Fibroblast of mammary gland (primary cell): ENCODE data around the gene CCDC185.
A peak's percentile ranks its signal among the peaks of the same experiment; 100 is the strongest.
"Not testable (repeated sequence)": the region's sequence is repeated elsewhere in the genome, so short reads cannot be mapped to it uniquely, and the experiment has no call there.

Source experiments
- DNase-seq: peaks from one replicate; pipeline ENCODE4 v3.0.0-alpha.2; 2010; ENCODE audit warnings: low read depth
- H3K4me3 ChIP-seq: 2 replicates; pipeline ENCODE4 v1.5.1; 2011; ENCODE audit warnings: low read depth, mild to moderate bottlenecking, low read length, moderate library complexity; ENCODE audit not compliant: control insufficient read depth
- TF ChIP-seq, protein P1 (sequence below): conservative IDR thresholded peaks from 2 replicates; pipeline ENCODE4 v1.5.1; 2011; ENCODE audit warnings: low read depth, low read length, inconsistent platforms; ENCODE audit not compliant: control insufficient read depth, insufficient read depth

The CCDC185 gene

DNA sequence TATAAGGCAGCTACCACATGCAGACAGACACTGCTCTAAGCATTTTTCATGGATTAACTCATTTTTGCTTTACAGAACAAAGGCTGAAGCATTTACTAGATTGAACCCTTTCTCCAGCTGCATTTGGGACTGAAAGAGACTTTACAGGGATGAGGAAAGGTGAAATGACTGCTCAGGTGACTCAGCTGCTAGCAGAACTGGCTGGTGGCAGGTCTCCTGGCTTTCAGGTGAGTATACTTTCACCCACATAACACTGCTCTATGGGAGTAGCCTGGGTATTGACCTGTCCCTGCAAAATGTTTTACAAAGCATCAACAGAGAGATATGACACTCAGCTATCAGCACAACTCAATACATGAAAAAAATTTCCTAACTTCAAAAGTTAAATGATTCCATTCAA is 2.6 kb upstream of the CCDC185 start:
- no peak overlapping the region for H3K4me3 ChIP-seq
- TF ChIP-seq, protein P1, sequence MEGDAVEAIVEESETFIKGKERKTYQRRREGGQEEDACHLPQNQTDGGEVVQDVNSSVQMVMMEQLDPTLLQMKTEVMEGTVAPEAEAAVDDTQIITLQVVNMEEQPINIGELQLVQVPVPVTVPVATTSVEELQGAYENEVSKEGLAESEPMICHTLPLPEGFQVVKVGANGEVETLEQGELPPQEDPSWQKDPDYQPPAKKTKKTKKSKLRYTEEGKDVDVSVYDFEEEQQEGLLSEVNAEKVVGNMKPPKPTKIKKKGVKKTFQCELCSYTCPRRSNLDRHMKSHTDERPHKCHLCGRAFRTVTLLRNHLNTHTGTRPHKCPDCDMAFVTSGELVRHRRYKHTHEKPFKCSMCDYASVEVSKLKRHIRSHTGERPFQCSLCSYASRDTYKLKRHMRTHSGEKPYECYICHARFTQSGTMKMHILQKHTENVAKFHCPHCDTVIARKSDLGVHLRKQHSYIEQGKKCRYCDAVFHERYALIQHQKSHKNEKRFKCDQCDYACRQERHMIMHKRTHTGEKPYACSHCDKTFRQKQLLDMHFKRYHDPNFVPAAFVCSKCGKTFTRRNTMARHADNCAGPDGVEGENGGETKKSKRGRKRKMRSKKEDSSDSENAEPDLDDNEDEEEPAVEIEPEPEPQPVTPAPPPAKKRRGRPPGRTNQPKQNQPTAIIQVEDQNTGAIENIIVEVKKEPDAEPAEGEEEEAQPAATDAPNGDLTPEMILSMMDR, result no peak
- no peak for DNase-seq

DNA sequence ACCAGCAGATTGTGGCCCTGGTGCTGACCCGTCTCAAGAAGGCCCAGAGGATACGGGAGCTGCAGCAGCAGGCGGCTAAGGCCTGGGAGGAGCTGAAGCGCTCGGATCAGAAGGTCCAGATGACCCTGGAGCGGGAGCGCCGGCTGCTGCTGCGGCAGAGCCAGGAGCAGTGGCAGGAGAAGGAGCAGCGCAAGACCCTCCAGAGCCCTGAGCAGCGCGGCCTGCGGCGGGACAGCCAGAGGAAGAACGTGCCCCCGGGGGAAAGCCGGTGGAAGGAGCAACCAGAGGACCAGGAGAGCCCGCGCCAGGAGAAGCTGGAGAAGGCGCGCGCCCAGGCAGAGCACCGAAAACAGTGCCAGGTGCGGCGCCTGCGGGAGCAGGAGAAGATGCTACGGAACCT is 1.0 kb downstream of the CCDC185 start:
- no peak overlapping the region for H3K4me3 ChIP-seq
- no peak for DNase-seq
- TF ChIP-seq, protein P1, result no peak

DNA sequence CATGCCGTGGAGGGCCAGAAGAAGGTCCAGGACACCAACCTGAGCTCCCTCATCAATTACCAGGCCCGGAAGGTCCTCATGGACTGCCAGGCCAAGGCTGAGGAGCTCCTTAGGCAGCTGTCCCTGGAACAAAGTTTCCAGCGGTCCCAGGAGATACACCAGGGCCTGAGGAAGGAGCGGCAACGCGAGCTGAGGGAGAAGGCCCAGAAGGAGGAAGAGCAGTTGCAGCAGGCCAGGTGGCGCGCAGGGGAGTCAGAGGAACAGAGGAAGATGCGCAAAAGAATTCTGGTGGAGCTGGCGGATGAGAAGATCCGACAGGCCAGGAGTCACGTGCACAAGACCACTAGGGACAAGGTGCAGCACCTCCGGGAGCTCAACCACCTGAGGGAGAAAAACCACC is 1.5 kb downstream of the CCDC185 start:
- no peak for DNase-seq
- H3K4me3 ChIP-seq, result no peak overlapping the region
- TF ChIP-seq, protein P1, result no peak

DNA sequence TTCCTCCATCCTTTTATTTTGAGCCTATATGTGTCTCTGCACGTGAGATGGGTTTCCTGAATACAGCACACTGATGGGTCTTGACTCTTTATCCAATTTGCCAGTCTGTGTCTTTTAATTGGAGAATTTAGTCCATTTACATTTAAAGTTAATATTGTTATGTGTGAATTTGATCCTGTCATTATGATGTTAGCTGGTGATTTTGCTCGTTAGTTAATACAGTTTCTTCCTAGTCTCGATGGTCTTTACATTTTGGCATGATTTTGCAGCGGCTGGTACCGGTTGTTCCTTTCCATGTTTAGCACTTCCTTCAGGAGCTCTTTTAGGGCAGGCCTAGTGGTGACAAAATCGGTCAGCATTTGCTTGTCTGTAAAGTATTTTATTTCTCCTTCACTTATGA is 6.2 kb downstream of the CCDC185 start:
- not testable (repeated sequence) for H3K4me3 ChIP-seq, DNase-seq

DNA sequence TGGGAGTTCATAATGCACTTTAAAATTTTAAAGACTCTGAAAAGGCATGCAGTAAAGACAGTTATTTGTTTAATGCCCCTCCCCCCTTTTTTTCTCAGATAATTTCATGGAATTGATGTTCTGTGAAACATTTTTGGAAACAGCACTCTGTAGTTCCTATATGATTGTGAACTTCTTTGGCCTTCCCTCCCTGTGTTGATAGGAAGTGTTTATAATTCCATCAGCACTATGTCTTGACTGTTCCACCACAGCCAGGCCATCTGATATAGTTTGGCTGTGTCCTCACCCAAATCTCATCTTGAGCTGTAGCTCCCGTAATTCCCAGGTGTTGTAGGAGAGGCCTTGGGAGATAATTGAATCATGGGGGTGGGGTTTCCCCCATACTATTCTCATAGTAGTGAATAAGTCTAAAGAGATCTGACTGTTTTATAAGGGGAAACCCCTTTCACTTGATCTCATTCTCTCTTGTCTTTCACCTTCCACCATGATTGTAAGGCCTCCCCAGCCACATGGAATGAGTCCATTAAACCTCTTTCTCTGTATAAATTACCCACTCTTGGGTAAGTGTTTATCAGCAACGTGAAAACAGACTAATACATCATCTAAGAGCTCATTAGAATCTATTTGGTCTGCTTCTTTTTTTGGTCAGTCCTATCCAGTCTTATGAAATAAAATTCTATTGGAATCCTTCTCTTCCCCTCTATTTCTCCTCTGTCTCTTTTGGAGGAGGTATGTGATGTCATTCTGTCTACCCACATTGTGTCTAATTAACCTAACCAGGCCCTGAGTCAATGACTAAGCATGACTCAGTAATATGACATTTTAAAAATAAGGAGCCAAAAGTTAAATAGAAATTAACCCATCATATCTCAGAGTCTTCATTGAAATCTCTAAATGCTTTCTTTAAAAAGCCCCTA is 8.9 kb downstream of the CCDC185 start:
- H3K4me3 ChIP-seq, result no peak overlapping the region
- peak; percentile 82 for DNase-seq
- TF ChIP-seq, protein P1, result no peak

DNA sequence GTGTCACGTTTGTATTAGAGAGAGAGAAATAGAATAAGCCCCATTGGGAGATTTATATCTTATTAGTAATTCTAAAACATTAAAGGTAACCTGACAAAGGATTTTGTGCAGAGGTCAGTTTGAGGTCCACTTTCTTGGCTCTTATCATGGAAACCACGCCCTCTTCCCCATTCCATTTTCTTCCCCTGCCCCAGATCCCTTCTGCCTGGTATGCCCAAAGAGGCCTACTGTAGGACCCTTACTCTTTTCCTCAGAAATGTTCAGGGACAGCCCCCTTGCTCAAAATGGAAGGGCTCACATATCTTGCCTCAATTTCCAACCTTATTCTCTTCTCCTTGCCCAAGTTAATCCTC is 9.6 kb downstream of the CCDC185 start:
- TF ChIP-seq, protein P1, result no peak
- H3K4me3 ChIP-seq, result no peak overlapping the region
- no peak for DNase-seq

DNA sequence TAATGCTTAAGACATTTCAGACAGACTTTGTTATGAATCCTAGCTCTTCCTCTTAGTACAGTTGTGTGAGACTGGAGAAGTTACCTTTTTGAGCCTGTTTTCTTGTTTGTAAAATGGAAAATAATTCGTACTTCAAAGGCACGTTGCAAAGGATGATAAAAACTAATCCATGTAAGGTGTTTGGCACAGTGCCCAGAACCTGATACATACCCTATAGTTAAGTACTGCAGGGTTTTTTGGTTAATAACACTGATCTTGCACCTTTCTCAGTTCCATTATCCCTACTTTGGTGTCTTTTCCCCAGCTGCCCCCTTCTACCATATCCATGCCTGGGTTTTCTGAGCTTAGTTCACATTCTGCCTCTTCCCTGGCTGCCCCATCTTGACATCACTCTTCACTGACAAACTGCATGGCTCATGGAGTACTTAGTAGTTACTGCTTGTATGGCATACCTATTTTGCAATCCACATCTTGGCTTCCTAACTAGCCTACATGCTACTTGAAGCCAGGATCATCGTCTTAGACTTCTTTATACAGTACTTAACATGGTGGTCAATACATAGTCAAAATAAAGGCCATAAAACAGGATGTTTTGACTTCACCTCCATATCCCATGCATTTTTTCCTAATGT is 10.1 kb downstream of the CCDC185 start:
- no peak overlapping the region for H3K4me3 ChIP-seq
- DNase-seq, result peak; percentile 48
- TF ChIP-seq, protein P1, result no peak
